ENCODE data around the gene EVPL.

EVPL gene

GRCh38 chr17:75996665-75997590 is 30.2 kb downstream of the EVPL start:
- no peak for TF ChIP-seq CTCF (IDR thresholded peaks at IDR 0.05)
- no peak for DNase-seq (ENCODE audit: low spot score)
- no peak overlapping the region for H3K4me3 ChIP-seq
- no peak overlapping the region for H3K27ac ChIP-seq

GRCh38 chr17:75995385-75995925 is 31.7 kb downstream of the EVPL start:
- TF ChIP-seq CTCF (IDR thresholded peaks at IDR 0.05), result no peak
- Histone ChIP-seq H3K27ac (no peak overlapping the region), H3K4me3 (no peak overlapping the region)
- DNase-seq (ENCODE audit: low spot score), result no peak

- Histone ChIP-seq H3K4me3 (no peak overlapping the region), H3K27ac (no peak overlapping the region)
- TF ChIP-seq CTCF (IDR thresholded peaks at IDR 0.05), result no peak
- DNase-seq (ENCODE audit: low spot score), result no peak
Measured at GRCh38 chr17:75994802-75995370, 32.2 kb downstream of the EVPL start.

- Histone ChIP-seq H3K27ac (no peak overlapping the region), H3K4me3 (no peak overlapping the region)
- DNase-seq (ENCODE audit: low spot score), result no peak
- no peak for TF ChIP-seq CTCF (IDR thresholded peaks at IDR 0.05)
Measured at GRCh38 chr17:75991396-75991795, 35.7 kb downstream of the EVPL start.

GRCh38 chr17:75987041-75987440 is 40.1 kb downstream of the EVPL start:
- no peak for DNase-seq (ENCODE audit: low spot score)
- H3K27ac ChIP-seq, result no peak overlapping the region
- no peak overlapping the region for H3K4me3 ChIP-seq
- no peak for TF ChIP-seq CTCF (IDR thresholded peaks at IDR 0.05)

- TF ChIP-seq CTCF (IDR thresholded peaks at IDR 0.05), result no peak
- Histone ChIP-seq H3K4me3 (no peak overlapping the region), H3K27ac (no peak overlapping the region)
- DNase-seq (ENCODE audit: low spot score), result no peak
Measured at GRCh38 chr17:75985986-75986385, 41.1 kb downstream of the EVPL start.
